ENCODE data around the gene P2RY14. TPM values are rescaled to one million over a fixed set of nuclear protein-coding genes. Genes with fewer than 3 reads are reported as not detected.

P2RY14 gene
- total RNA-seq, 6 experiments from 2014 or later, result not detected

DNA sequence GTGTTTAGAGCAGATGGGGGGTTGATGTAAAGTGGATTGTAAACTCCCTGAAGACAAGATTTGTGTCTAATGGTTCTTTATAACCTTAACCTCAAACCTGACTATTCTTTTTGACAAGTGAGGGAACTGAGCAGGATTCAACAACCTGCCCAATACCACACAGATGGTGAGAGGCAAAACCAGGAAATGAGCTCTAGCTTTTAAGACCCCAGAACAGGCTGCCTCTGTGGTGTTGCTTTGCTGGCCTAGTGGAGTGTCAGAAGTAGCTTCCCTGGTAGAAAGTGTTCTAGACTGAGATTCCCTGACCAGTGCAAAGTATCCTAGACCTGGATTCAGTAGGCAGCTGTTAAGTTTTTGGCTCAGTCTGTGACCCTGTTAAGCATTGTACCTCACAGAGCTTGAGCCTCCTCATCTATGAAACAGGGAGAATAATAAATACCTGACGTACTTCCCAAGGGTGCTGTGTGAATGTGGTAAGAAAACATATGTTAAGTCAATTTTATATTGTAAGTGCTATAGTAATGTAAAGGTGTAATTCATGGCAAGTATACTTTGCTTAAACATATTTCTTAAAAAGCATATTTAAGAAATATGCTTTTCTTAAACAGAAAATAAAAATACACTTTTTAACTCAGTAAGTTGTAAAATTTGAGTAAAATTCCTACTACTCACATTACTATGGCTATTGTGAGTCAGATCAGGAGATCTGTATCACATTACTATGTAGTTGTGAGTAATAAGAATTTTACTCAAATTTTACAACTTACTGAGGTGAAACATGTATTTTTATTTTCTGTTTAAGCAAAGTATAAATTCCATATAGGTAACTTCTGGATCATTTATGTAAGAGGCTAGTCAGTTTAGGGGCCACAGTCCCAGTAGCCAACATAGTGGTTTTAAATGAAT is 29.5 kb upstream of the P2RY14 start:
- Mint-ChIP-seq H3K27me3 (ENCODE audit: insufficient read depth) (peaks cover 8% of the 10 kb centered on the region), H3K4me3 (no peak overlapping the region), H3K27ac (no peak overlapping the region), H3K9me3 (no peaks in the 10 kb centered on the region), H3K4me1 (ENCODE audit: low read depth) (peaks cover 58% of the 10 kb centered on the region), H3K36me3 (ENCODE audit: low read depth) (0 out of 2 replicates have a peak, but pooled peaks cover 2% of the 10 kb centered on the region)
- peak; percentile 40 for DNase-seq
- TF ChIP-seq, protein P1, sequence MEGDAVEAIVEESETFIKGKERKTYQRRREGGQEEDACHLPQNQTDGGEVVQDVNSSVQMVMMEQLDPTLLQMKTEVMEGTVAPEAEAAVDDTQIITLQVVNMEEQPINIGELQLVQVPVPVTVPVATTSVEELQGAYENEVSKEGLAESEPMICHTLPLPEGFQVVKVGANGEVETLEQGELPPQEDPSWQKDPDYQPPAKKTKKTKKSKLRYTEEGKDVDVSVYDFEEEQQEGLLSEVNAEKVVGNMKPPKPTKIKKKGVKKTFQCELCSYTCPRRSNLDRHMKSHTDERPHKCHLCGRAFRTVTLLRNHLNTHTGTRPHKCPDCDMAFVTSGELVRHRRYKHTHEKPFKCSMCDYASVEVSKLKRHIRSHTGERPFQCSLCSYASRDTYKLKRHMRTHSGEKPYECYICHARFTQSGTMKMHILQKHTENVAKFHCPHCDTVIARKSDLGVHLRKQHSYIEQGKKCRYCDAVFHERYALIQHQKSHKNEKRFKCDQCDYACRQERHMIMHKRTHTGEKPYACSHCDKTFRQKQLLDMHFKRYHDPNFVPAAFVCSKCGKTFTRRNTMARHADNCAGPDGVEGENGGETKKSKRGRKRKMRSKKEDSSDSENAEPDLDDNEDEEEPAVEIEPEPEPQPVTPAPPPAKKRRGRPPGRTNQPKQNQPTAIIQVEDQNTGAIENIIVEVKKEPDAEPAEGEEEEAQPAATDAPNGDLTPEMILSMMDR (IDR thresholded peaks at IDR 0.05), result no peak

DNA sequence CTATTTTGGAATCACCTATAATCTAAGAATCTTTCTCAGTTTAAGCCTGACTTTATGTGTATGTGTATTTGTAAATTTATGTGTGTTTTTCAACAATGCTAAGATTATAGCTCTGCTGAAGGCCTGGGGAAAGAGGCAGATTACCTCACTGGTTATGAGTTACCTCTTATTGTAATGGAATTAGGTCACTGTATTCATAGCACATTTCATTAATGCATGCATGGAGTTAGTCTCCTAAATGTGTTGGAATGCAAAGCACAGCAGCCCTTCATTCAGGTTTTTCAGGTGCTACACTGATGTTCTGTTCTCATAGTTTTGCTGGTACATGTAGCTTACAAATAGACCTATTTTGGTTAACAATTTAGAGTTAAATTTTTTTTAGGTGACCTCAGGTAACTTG is 28.8 kb upstream of the P2RY14 start:
- DNase-seq, result no peak
- Mint-ChIP-seq H3K36me3 (ENCODE audit: low read depth) (0 out of 2 replicates have a peak, but pooled peaks cover 4% of the 10 kb centered on the region), H3K27ac (no peak overlapping the region)

DNA sequence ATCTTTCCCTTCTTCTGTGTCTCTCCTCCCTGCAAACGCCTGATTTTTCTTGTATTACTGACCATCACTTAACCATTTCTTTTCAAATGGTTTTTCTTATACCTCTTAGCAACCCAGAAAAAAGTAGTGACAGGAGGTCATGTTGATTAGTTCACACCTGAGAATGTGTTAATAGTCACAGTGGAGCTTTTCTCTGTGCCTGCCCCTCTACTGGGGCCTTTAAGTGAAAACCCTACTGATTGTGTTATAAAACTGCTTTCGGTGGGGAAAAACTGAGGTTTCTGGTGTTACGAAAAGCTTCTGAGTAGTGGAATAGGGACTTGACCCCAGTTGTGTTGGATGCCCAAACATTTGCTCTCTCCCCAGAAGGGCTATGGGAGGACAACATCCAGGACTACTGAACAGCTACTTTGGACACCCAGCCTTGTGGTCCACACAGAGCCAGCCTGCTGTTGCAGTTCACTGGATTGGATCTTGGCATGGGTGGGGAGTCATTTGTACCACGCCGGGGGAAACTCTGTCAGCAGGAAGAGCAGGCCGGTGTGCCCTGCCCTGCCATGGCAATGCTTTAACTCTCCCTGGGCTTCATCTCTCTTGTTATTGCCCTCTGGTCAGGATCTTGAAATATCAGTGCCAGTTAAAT is 27.9 kb upstream of the P2RY14 start:
- Mint-ChIP-seq H3K9me3 (no peaks in the 10 kb centered on the region), H3K4me1 (ENCODE audit: low read depth) (peaks cover 74% of the 10 kb centered on the region), H3K4me3 (peak overlapping the region; percentile 74), H3K27me3 (ENCODE audit: insufficient read depth) (peaks cover 12% of the 10 kb centered on the region), H3K36me3 (ENCODE audit: low read depth) (0 out of 2 replicates have a peak, but pooled peaks cover 4% of the 10 kb centered on the region), H3K27ac (peak overlapping the region; percentile 75)
- DNase-seq, result no peak
- TF ChIP-seq, protein P1 (IDR thresholded peaks at IDR 0.05), result no peak

More for the DNA sequence above, 28.8 kb upstream of the P2RY14 start:
- H3K4me1 Mint-ChIP-seq (ENCODE audit: low read depth), result peaks cover 65% of the 10 kb centered on the region
- no peaks in the 10 kb centered on the region for H3K9me3 Mint-ChIP-seq
- H3K4me3 Mint-ChIP-seq, result no peak overlapping the region
- TF ChIP-seq, protein P1 (IDR thresholded peaks at IDR 0.05), result no peak
- peaks cover 8% of the 10 kb centered on the region for H3K27me3 Mint-ChIP-seq (ENCODE audit: insufficient read depth)

DNA sequence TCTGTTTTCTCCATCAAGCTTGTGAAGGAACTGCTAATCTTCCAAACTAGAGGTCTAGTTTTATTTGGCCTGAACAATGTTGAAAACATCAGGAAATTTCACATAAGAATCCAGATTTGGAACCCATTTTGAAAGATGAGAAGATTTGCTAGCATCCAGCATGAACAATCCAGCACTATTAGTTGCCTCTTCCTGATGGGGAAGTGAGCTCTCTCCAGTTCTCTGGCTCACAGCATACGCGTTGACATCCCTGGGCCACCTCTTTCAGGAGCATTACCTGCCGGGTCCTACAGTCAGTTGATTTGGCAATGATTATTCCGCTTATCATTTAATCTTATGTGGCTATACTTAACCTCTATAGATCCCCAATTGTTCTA is 27.4 kb upstream of the P2RY14 start:
- peak; percentile 17 for DNase-seq
- Mint-ChIP-seq H3K4me1 (ENCODE audit: low read depth) (peaks cover 79% of the 10 kb centered on the region), H3K27me3 (ENCODE audit: insufficient read depth) (peaks cover 12% of the 10 kb centered on the region), H3K27ac (peak overlapping the region; percentile 75), H3K9me3 (no peaks in the 10 kb centered on the region), H3K4me3 (peak overlapping the region; percentile 74), H3K36me3 (ENCODE audit: low read depth) (0 out of 2 replicates have a peak, but pooled peaks cover 4% of the 10 kb centered on the region)
- TF ChIP-seq, protein P1 (IDR thresholded peaks at IDR 0.05), result no peak

DNA sequence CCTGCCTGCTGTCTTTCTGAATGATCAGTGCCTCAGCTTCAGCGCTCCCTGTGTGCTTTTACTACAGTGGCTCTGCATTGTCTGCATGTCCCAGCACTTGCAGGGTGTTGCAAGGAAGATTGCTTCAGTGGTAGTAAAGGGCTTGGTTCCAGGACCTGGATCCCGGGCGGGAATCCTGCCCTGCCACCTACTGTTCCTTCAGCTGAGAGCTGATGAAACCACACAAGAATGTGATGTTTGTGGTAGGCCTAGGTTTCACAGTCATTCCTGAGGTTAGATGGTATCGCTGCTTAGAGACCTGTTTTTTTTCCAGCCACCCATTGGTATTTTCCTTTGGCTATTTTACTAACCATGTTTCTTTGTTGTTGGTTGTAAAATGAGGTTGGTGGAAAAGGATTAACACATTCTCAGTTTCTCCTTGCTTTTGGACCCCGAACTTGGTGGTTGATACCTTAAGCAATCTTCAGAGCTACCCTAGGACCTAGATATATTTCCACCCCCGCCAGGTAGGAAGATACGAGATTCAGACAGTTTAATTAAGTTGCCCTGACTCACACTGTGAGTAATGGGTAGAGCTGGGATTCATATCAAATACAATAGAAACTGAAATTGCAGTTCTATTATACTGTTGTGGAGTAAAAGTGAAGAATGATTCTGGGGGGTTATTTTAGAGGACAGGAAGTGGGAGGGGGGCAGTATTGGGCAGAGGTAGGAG is 26.9 kb upstream of the P2RY14 start:
- no peaks in the 10 kb centered on the region for H3K9me3 Mint-ChIP-seq
- peaks cover 82% of the 10 kb centered on the region for H3K4me1 Mint-ChIP-seq (ENCODE audit: low read depth)
- peak; percentile 97 for DNase-seq
- H3K27ac Mint-ChIP-seq, result peak overlapping the region; percentile 75
- TF ChIP-seq, protein P1 (IDR thresholded peaks at IDR 0.05), result peak; percentile 38; the same call in 1 of the 2 replicates
- 0 out of 2 replicates have a peak, but pooled peaks cover 4% of the 10 kb centered on the region for H3K36me3 Mint-ChIP-seq (ENCODE audit: low read depth)
- H3K27me3 Mint-ChIP-seq (ENCODE audit: insufficient read depth), result peaks cover 12% of the 10 kb centered on the region
- H3K4me3 Mint-ChIP-seq, result peak overlapping the region; percentile 74

Data from HFFc6 (cell line).